HG03460 (cell line): Measurements from ENCODE around the gene PTPN3.

ENCODE experiments used
- ATAC-seq: cut with Tn5 transposase; IDR thresholded peaks from one replicate; pipeline ENCODE4 v1.9.1; 2021; ENCODE audit not compliant: unreplicated experiment

PTPN3 gene

GRCh38 chr9:109477258-109478050 lies 20.7 kb downstream of the PTPN3 start:
- ATAC-seq: peak; percentile 98

- no peak for ATAC-seq
These were observed 21.4 kb downstream of the PTPN3 start for GRCh38 chr9:109476642-109477257.

DNA sequence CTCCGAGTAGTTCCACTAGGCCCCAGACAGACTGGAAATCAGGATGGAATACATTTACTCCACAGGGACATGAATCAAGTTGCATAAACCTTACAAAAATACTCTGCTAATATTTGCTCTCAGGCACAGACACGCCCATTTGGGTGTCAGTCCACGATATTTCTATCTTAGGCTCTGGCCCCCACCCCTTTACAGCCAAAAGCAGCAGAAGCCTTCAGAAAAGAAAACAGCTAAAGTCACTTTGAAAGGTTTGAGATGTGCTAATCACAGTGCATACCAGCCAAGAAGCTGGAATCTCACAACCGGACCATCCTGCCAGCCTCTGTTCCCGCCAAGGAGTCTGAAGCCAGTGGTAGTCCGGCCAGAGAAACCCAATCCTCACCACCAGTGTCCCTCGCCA lies 22.6 kb downstream of the PTPN3 start:
- ATAC-seq: no peak

GRCh38 chr9:109474944-109475343 lies 23.2 kb downstream of the PTPN3 start:
- ATAC-seq: no peak

GRCh38 chr9:109474170-109474569 lies 23.9 kb downstream of the PTPN3 start:
- no peak for ATAC-seq

DNA sequence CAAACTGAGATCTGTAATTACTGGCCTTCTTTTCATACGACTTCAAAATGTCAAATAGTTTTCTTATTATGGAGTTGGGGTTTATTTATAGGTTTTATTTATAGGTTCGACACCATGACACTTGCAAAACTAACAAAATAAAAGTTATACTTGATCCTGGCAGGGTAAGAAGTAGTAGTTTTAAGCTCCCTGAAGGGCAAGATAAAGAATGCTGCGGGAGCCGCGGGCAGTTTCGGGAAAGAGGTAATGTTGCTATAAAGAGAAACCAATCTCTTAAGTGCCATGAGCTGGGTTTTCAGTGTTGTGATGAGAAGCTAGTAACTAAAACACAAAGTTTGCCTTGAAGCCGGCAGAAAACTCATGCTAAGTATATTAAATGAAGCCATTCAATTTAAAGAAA lies 24.8 kb downstream of the PTPN3 start:
- no peak for ATAC-seq

- no peak for ATAC-seq
These were observed 26.4 kb downstream of the PTPN3 start for GRCh38 chr9:109471475-109472393.

- ATAC-seq: peak; percentile 91
These were observed 28.3 kb downstream of the PTPN3 start for GRCh38 chr9:109469646-109470358.

GRCh38 chr9:109468927-109469326 lies 29.2 kb downstream of the PTPN3 start:
- no peak for ATAC-seq

DNA sequence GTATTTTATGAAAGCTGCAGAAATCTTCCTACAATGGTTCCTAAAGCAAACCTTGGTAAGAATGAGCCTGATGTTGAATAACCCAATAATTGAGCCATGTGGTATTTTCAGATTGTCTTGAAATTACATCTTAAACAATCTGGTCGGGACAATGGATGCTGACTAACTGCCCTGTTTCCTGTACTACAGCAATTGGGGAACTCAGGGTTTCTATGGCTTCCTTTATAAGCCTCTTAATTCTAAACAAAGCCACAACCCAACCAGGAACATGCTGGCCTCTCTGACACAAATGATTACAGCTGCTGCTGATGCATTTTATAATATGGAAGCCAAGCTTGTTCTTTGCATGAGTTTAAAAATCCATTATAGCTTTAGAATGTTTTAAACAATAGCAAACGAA lies 30.2 kb downstream of the PTPN3 start:
- no peak for ATAC-seq

DNA sequence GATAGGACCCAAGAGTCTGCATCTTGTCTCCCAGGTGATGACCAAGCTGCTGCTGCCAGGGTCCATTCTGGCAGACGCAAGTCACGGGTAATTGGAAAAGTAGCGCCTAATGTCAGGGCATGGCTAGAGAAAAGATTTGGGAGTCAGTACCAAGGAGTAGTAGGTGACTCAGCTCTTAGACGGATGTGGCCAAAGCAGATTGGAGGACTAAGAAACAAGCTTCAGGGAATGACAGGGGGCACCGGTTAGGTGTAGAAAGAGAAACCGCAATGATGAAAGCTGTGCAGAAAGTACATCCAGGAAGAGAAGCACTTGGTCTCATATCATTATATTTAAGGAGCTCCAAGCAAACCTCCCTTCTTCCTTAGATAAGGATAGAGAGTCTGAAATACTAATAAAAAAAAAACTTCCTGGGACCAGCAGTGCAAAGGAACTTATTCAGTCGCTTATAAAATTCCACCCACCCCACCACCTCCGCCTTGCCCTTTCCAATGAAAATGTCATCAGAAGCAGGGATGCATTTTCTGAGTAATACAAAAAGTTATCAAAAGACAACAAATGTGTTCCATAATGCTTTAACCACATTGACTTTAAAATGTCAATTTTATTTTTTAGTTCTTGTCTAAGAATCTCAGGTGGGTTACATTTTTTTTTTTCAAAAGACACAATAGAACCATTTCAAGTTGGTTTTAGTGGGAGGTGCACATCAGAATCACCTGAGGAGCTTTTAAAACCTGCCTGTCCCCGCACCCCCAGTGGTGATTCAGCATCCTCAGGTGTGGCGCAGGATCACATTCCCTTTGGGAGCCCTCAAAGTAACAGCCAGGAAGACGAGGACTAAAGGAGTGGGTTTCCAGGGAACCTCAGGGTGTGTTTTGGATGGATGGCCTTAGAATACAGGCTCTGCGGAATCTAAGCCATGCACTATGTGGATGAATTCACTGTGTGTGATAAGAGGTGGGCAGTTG lies 31.2 kb downstream of the PTPN3 start:
- ATAC-seq: no peak

GRCh38 chr9:109463924-109464625 lies 34.0 kb downstream of the PTPN3 start:
- no peak for ATAC-seq

GRCh38 chr9:109460576-109460975 lies 37.5 kb downstream of the PTPN3 start:
- ATAC-seq: no peak

- no peak for ATAC-seq
These were observed 38.7 kb downstream of the PTPN3 start for GRCh38 chr9:109459423-109459822.

GRCh38 chr9:109458453-109459211 lies 39.5 kb downstream of the PTPN3 start:
- ATAC-seq: no peak

DNA sequence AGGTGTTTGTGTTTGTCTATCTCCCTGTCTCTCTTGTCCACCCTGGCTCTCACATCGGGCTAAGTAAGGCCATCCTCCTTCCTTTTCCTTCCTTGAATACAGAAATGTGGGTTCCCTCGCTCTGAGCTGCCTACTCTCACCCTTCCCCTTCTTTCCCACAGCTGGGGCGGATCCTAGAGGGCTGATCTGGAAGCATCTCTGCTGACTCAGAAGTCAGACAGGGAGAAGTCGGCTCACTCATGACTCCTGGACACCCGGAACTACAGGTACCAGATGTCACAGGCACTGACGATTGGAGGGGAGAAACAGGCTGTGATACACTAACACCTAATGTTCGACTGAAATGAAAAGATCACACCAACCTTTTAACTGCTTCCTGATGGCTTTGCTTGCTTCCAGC lies 41.3 kb downstream of the PTPN3 start:
- ATAC-seq: no peak

DNA sequence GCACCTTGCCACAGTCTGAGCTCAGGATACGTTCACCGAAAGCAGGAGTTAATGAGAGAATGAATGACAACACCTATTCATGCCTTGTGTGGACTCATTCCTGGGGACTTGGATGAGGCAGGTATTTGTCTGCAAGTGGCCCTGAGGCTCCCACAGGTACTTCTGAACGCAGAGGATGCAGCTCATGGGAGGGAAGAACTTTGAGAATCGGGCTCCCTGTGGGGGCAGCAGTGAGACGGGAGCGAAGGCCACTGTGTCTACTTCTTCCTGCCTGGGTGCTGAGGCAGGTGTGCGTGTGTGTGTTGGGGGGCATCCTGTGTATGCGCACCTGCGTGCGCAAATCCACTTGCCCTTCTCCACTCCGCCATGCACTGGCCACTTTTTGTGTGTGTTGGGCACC lies 42.2 kb downstream of the PTPN3 start:
- ATAC-seq: no peak

GRCh38 chr9:109455391-109455790 lies 42.7 kb downstream of the PTPN3 start:
- no peak for ATAC-seq
